HG03175 (cell line): ENCODE results near the gene TUSC1.
"Not testable (repeated sequence)": the region's sequence is repeated elsewhere in the genome, so short reads cannot be mapped to it uniquely, and the experiment has no call there.

ENCODE experiments used
- ATAC-seq: cut with Tn5 transposase; IDR thresholded peaks from one replicate; pipeline ENCODE4 v1.9.1; 2021; ENCODE audit warnings: mild to moderate bottlenecking, moderate library complexity; ENCODE audit not compliant: unreplicated experiment

The TUSC1 gene

GRCh38 chr9:25678147-25678666, at the start of gene TUSC1:
Gene TUSC1 (minus strand): TSS chr9:25678444. CDS start chr9:25678312, 132 bp downstream.
- no peak for ATAC-seq

GRCh38 chr9:25726871-25727410, 48.7 kb upstream of the TUSC1 start:
- ATAC-seq: no peak

- no peak for ATAC-seq
These were observed 46.2 kb upstream of the TUSC1 start for GRCh38 chr9:25724424-25724823.

- no peak for ATAC-seq
These were observed 38.1 kb upstream of the TUSC1 start for GRCh38 chr9:25716220-25716872.

- no peak for ATAC-seq
These were observed 31.7 kb upstream of the TUSC1 start for GRCh38 chr9:25709941-25710340.

DNA sequence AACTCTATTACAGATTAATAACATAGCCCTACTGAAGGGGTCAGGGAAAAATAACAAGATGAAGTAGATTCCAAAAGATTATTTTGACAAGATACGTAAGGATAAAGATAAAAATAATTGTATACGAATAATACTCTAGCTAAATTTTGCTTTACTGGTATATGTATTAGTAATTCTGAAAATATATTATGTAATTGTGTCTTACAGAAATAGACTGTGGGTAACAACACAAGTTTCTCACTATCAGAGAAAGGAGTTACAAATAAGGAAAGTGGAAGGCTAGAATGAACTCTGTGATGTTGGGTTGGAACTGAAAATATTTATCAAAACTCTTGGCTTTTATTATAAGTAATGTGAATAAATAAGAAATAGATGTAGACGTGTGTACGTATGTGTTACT, 26.6 kb upstream of the TUSC1 start:
- ATAC-seq: no peak

DNA sequence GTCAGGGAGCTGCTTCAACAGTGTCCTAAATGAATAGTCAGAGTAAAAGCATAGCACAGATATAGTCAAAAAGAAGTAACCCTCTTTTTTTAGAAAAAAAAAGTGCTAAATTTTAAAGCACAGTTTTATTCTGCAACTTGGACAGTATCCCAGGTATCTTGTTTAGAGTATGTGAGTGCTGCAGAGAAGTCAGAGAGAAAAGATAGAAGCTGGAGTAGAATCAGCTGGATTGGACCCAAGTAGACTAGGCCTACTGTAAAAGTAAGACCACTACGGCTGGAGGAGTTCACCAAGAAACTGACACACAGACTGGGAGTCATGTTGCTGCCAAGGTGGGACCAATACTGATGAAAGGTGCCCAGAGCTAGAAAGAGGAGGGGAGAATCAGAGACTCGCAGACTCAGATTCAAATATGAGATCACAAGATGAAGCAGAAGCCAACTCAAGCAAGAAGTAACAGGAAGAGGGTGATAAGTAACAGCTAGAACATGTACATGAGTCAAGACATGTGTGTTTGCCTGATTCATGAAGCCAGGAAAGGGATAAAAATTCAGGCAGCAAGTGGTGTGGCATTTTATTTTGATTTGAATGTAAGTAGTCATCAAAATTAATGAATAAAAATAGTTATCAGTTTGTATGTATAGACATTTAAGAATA, 25.6 kb upstream of the TUSC1 start:
- ATAC-seq: no peak

- no peak for ATAC-seq
These were observed 24.3 kb upstream of the TUSC1 start for GRCh38 chr9:25702536-25702935.

GRCh38 chr9:25700899-25701298, 22.7 kb upstream of the TUSC1 start:
- not testable (repeated sequence) for ATAC-seq

DNA sequence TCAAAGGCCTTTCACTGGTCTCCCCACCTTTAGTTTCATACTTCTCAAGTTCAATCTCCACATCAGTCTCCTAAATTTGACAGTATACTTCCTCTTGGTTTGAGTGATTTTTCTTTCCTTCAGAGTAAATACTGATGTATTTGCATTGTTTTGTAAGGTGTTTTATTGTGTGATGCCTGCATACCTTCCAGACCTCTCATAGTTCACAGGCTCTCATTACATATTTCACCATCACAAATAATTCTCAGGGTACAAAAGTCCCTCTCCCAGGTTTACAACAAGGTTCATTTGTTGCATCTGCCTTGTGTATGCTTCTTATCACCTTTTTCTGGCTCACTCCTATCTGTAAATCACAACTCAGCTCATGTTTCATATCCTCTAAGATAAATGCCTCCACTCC, 22.2 kb upstream of the TUSC1 start:
- ATAC-seq: no peak

- no peak for ATAC-seq
These were observed 13.5 kb upstream of the TUSC1 start for GRCh38 chr9:25691786-25692185.

DNA sequence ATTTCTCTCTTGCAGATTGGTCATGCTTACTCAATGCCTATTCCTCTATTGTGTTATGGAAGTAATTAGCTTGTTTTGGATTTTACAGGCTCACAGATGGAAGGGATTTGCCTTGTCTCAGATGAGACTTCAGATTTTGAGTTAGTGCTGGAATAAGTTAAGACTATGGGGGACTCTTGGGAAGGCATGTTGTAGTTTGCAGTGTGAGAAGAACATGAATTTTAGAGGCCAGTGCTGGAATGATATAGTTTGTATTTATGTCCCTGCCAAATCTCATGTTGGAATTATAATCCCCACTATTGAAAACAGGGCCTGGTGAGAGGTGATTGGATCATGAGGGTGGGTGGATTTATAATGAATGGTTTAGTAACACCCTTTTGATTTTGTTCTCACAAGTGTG, 6.1 kb upstream of the TUSC1 start:
- ATAC-seq: no peak

DNA sequence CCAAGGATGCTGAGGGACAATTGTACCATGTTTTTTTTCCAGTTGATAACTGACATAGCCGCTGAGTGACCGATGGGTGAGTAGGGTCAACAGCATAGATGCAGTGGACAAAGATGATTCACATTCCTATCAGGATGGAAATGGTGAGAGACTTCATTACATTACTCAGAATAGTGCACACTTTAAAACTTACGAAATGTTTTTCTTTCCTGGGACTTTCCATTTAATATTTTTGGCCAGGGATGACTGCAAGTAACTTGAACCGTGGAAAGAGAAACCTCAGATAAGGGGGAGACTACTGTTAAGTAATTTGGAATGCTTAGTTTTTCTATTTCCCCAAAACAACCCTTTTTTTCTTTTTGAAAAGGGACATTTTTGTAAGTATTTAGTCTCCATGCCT, 3.0 kb upstream of the TUSC1 start:
- no peak for ATAC-seq

DNA sequence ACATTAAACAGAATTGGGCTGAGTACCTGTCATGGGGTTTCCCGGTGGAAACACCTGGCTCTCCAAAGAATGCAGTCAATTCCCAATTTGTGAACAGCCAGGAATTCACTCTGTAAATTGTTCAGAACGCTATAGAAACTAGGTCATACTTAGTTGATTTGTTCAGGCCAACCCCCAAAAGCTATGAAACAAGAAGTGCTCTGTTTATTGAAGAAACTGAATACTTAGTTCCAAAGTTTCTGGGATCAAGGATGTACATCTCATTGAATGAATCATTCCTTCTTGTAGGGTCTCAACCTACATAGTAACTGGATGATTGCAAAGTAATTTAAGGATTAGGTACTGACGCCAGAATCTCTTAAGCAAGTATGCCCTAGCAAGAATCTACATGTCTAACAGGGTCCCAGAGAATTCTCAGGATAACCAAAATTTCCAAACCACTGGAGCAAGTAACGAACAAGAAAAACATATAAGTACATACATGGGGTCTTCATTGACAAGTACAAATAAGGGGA, 659 bp upstream of the TUSC1 start:
- ATAC-seq: no peak

GRCh38 chr9:25677301-25678146, 720 bp downstream of the TUSC1 start:
- ATAC-seq: no peak

- not testable (repeated sequence) for ATAC-seq
These were observed 2.4 kb downstream of the TUSC1 start for GRCh38 chr9:25675858-25676257.

GRCh38 chr9:25658571-25658970, 19.7 kb downstream of the TUSC1 start:
- ATAC-seq: no peak

GRCh38 chr9:25654417-25654816, 23.8 kb downstream of the TUSC1 start:
- no peak for ATAC-seq

GRCh38 chr9:25648116-25648515, 30.1 kb downstream of the TUSC1 start:
- ATAC-seq: no peak

- ATAC-seq: no peak
These were observed 42.2 kb downstream of the TUSC1 start for GRCh38 chr9:25636026-25636425.

DNA sequence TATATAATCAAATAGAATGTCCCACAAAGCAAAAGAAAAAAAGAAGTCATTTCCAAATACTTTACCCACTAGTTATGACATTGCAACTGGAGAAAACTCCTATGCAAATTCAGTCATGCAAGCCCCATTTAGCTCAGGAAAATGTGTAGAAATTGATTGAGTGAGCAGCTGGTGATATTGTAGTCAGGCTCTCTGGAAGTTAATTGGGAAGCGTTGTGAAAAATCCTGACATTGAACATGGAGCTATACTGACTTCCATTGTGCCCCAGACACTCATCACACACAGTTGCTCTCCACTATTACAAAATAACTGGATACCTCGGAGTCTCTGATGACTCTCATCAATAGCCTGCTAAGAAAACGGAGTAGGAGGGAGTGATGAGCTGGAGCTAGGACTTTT, 49.0 kb downstream of the TUSC1 start:
- ATAC-seq: no peak
